IMR-90 (cell line): ENCODE measurements around the gene SH3RF1. TPM values are rescaled to one million over a fixed set of nuclear protein-coding genes. Genes with fewer than 3 reads are reported as not detected.

Experiments used
- ATAC-seq: fragments of 200-7000 bp; cut with Tn5 transposase; 2 replicates; pipeline ENCODE4 v1.9.1; 2020; ENCODE audit warnings: low read depth, mild to moderate bottlenecking, moderate library complexity
- BruUV-seq: library from RNA; stranded (reverse); fragments of 400-500 nt; replicated peaks from 2 replicates; lab custom pipeline; 2021; lab: Mats Ljungman, UMichigan
- CTCF ChIA-PET: fragments of 300-600 bp; formaldehyde crosslinking; extraction: SDS; loops from one replicate; lab custom pipeline; 2021; ENCODE audit warnings: antibody characterized with exemption; lab: Yijun Ruan, JAX
- POLR2A ChIA-PET: fragments of 300-600 bp; sonication (Branson Sonifier 250); formaldehyde crosslinking; loops from one replicate; lab custom pipeline; 2022; ENCODE audit warnings: antibody characterized with exemption; ENCODE audit not compliant: unreplicated experiment; lab: Charles Lee
- DNase-seq: peaks from one replicate; pipeline ENCODE4 v3.0.0; 2013
- H2AFZ ChIP-seq: replicated peaks from 2 replicates; pipeline ENCODE3; 2013; ENCODE audit warnings: low read length, mild to moderate bottlenecking; ENCODE audit not compliant: poor library complexity
- H2AK5ac ChIP-seq: 2 replicates; pipeline ENCODE4 v1.6.1; 2013; ENCODE audit warnings: low read depth, low read length, inconsistent platforms
- H2AK9ac ChIP-seq: replicated peaks from 2 replicates; pipeline ENCODE3; 2013; ENCODE audit warnings: mild to moderate bottlenecking, low read depth, low read length, moderate library complexity; ENCODE audit not compliant: poor library complexity
- H2BK120ac ChIP-seq: 2 replicates; pipeline ENCODE4 v1.6.1; 2013; ENCODE audit warnings: low read depth, low read length, inconsistent platforms
- H2BK15ac ChIP-seq: 3 replicates; pipeline ENCODE4 v1.6.1; 2013; ENCODE audit warnings: low read depth, low read length, inconsistent platforms
- H2BK20ac ChIP-seq: 2 replicates; pipeline ENCODE4 v1.6.1; 2013; ENCODE audit warnings: low read depth, mild to moderate bottlenecking, inconsistent platforms, low read length, moderate library complexity
- H2BK5ac ChIP-seq: 2 replicates; pipeline ENCODE4 v1.6.1; 2013; ENCODE audit warnings: mild to moderate bottlenecking, low read depth, low read length, inconsistent platforms; ENCODE audit not compliant: poor library complexity, severe bottlenecking
- H3K14ac ChIP-seq: replicated peaks from 2 replicates; pipeline ENCODE4 v1.6.1; 2013; ENCODE audit warnings: low read depth, low read length, inconsistent platforms
- H3K18ac ChIP-seq: 2 replicates; pipeline ENCODE4 v1.6.1; 2013; ENCODE audit warnings: low read depth, low read length, control low read depth
- H3K23ac ChIP-seq: 2 replicates; pipeline ENCODE4 v1.6.1; 2013; ENCODE audit warnings: low read depth, low read length, inconsistent platforms
- H3K27ac ChIP-seq: 2 replicates; pipeline ENCODE4 v1.5.1; 2013; ENCODE audit warnings: mild to moderate bottlenecking, control low read depth, low read length; ENCODE audit not compliant: insufficient read depth
- H3K27me3 ChIP-seq: 2 replicates; pipeline ENCODE4 v1.6.1; 2013; ENCODE audit warnings: low read length; ENCODE audit not compliant: control insufficient read depth, insufficient read depth
- H3K36me3 ChIP-seq: 2 replicates; pipeline ENCODE4 v1.6.1; 2013; ENCODE audit warnings: low read length, mixed read lengths; ENCODE audit not compliant: control insufficient read depth, insufficient read depth
- H3K4ac ChIP-seq: 2 replicates; pipeline ENCODE4 v1.6.1; 2013; ENCODE audit warnings: low read depth, low read length, inconsistent platforms
- H3K4me1 ChIP-seq: 2 replicates; pipeline ENCODE4 v1.6.1; 2013; ENCODE audit warnings: low read length, mixed read lengths; ENCODE audit not compliant: control insufficient read depth, insufficient read depth
- H3K4me2 ChIP-seq: 2 replicates; pipeline ENCODE4 v1.6.1; 2013; ENCODE audit warnings: low read depth, mild to moderate bottlenecking, control low read depth, low read length, moderate library complexity
- H3K4me3 ChIP-seq: 2 replicates; pipeline ENCODE4 v1.5.1; 2013; ENCODE audit warnings: low read depth, mild to moderate bottlenecking, control low read depth, low read length, moderate library complexity; ENCODE audit not compliant: insufficient read depth
- H3K56ac ChIP-seq: 2 replicates; pipeline ENCODE4 v1.6.1; 2013; ENCODE audit warnings: low read length, inconsistent platforms; ENCODE audit not compliant: insufficient read depth; ENCODE audit errors: extremely low read depth
- H3K79me1 ChIP-seq, 2 experiments: 2 replicates each; pipeline ENCODE4 v1.6.1; 2013; ENCODE audit warnings: low read length in 2 of 2, inconsistent platforms in 1 of 2, low read depth in 1 of 2
- H3K9ac ChIP-seq: 2 replicates; pipeline ENCODE4 v1.6.1; 2013; ENCODE audit warnings: low read depth, low read length, control low read depth
- H3K9me1 ChIP-seq: 2 replicates; pipeline ENCODE4 v1.6.1; 2013; ENCODE audit warnings: low read length, inconsistent platforms; ENCODE audit not compliant: insufficient read depth
- H3K9me3 ChIP-seq: 2 replicates; pipeline ENCODE4 v1.6.1; 2013; ENCODE audit warnings: low read length; ENCODE audit not compliant: control insufficient read depth, insufficient read depth
- H4K20me1 ChIP-seq: 2 replicates; pipeline ENCODE4 v1.6.1; 2013; ENCODE audit warnings: low read length, inconsistent platforms; ENCODE audit not compliant: insufficient read depth
- H4K5ac ChIP-seq: 2 replicates; pipeline ENCODE4 v1.6.1; 2013; ENCODE audit warnings: mild to moderate bottlenecking, low read depth, low read length, control low read depth
- H4K8ac ChIP-seq, 2 experiments: 2 replicates each; pipeline ENCODE4 v1.6.1; 2013; ENCODE audit warnings: low read depth in 2 of 2, low read length in 2 of 2, control low read depth in 1 of 2, inconsistent platforms in 1 of 2
- H4K91ac ChIP-seq: 2 replicates; pipeline ENCODE4 v1.6.1; 2013; ENCODE audit warnings: low read depth, low read length, inconsistent platforms; ENCODE audit not compliant: insufficient read depth
- BHLHE40 ChIP-seq: fragments of 150-350 bp; IDR thresholded peaks from 2 replicates; pipeline ENCODE4 v1.6.1; 2016; ENCODE audit warnings: mild to moderate bottlenecking, low read depth, low read length
- CEBPB ChIP-seq: IDR thresholded peaks from 2 replicates; pipeline ENCODE4 v1.6.1; 2012; ENCODE audit warnings: low read depth, low read length, improper control_type of control experiment
- CHD1 ChIP-seq: IDR thresholded peaks from 2 replicates; pipeline ENCODE4 v1.6.1; 2012; ENCODE audit warnings: low read depth, low read length, improper control_type of control experiment
- CTCF ChIP-seq: conservative IDR thresholded peaks from 2 replicates; pipeline ENCODE4 v1.5.1; 2012; ENCODE audit warnings: mild to moderate bottlenecking, low read depth, low read length, improper control_type of control experiment
- ELK1 ChIP-seq: fragments of 150-350 bp; IDR thresholded peaks from 2 replicates; pipeline ENCODE4 v1.6.1; 2016; ENCODE audit warnings: low read depth, mild to moderate bottlenecking, low read length, moderate library complexity, borderline replicate concordance
- MAFK ChIP-seq: IDR thresholded peaks from 2 replicates; pipeline ENCODE4 v1.6.1; 2012; ENCODE audit warnings: low read depth, low read length, improper control_type of control experiment
- MAZ ChIP-seq: IDR thresholded peaks from 2 replicates; pipeline ENCODE4 v1.6.1; 2012; ENCODE audit warnings: low read depth, mild to moderate bottlenecking, low read length, improper control_type of control experiment, moderate library complexity, borderline replicate concordance
- MXI1 ChIP-seq: IDR thresholded peaks from 2 replicates; pipeline ENCODE4 v1.6.1; 2012; ENCODE audit warnings: low read depth, mild to moderate bottlenecking, low read length, moderate library complexity, borderline replicate concordance
- NFE2L2 ChIP-seq: fragments of 150-350 bp; IDR thresholded peaks from 2 replicates; pipeline ENCODE4 v1.6.1; 2016; ENCODE audit warnings: low read depth, mild to moderate bottlenecking, low read length
- POLR2A ChIP-seq: IDR thresholded peaks from 2 replicates; pipeline ENCODE4 v1.6.1; 2012; ENCODE audit warnings: mild to moderate bottlenecking, low read depth, low read length
- RAD21 ChIP-seq: IDR thresholded peaks from 2 replicates; pipeline ENCODE4 v1.6.1; 2012; ENCODE audit warnings: low read length, improper control_type of control experiment
- RCOR1 ChIP-seq: IDR thresholded peaks from 2 replicates; pipeline ENCODE4 v1.6.1; 2012; ENCODE audit warnings: mild to moderate bottlenecking, low read length, improper control_type of control experiment; ENCODE audit not compliant: insufficient replicate concordance
- RFX5 ChIP-seq: IDR thresholded peaks from 2 replicates; pipeline ENCODE4 v1.8.0; 2012; ENCODE audit warnings: low read depth, mild to moderate bottlenecking, low read length, moderate library complexity
- USF2 ChIP-seq: fragments of 150-350 bp; IDR thresholded peaks from 2 replicates; pipeline ENCODE4 v1.6.1; 2017; ENCODE audit warnings: mild to moderate bottlenecking, antibody characterized with exemption, low read length, low read depth
- WGBS, 2 experiments: methylation state at CpG; one replicate each; pipeline versions ENCODE4 v1.1.5 to v1.1.7; 2013; ENCODE audit warnings: missing lambda C conversion rate in 2 of 2; ENCODE audit not compliant: insufficient read length in 1 of 2; ENCODE audit errors: extremely low coverage in 2 of 2; 5-methylcytosine and 5-hydroxymethylcytosine counted together
- dilution Hi-C: fragments of 300-500 bp; cut with HindIII; formaldehyde crosslinking; loops from one replicate; pipeline ENCODE4 v1.14.3; 2018; ENCODE audit warnings: low sequenced_read_pairs; ENCODE audit not compliant: unreplicated experiment
- in situ Hi-C: fragments of 300-500 bp; cut with MboI; formaldehyde crosslinking; loops from 3 replicates; pipeline ENCODE4 v1.14.3; 2019; ENCODE audit warnings: low sequenced_read_pairs, inconsistent platforms, mixed read lengths
- intact Hi-C: fragments of 100-400 bp; cut with micrococcal nuclease; formaldehyde crosslinking; loops from 2 replicates; pipeline ENCODE4 v1.10.0; 2022
- polyA plus RNA-seq, 3 experiments: library from polyadenylated mRNA; depleted of rRNA; stranded (reverse); fragments of >200 nt; gene quantifications; 2 replicates each; pipeline ENCODE4 v1.2.3, GENCODE V29; 2012; ENCODE audit warnings: low replicate concordance in 1 of 3
- total RNA-seq: library from RNA; depleted of rRNA; stranded (reverse); fragments of >200 nt; gene quantifications from 2 replicates; pipeline ENCODE4 v1.2.3, GENCODE V29; 2012

Gene SH3RF1
- total and polyA plus RNA-seq, 2 of the 4 experiments (the other 2 are of a cell fraction): 22.0 to 29.8 TPM

- DNase-seq (no peak), ATAC-seq (no peak)
- H3K79me1 ChIP-seq: peaks cover 21 to 68% of the 10 kb centered on the region in 2 experiments
- no peaks in the 10 kb centered on the region for H3K27me3 ChIP-seq
- no peak overlapping the region for H2BK15ac ChIP-seq
- TF ChIP-seq POLR2A (no peak), NFE2L2 (no peak), MXI1 (no peak), RFX5 (no peak), CTCF (no peak), CEBPB (no peak), MAZ (no peak), USF2 (no peak), RCOR1 (no peak), CHD1 (no peak), RAD21 (no peak), ELK1 (no peak), BHLHE40 (no peak), MAFK (no peak)
- H3K4me3 ChIP-seq: no peak overlapping the region
- H4K91ac ChIP-seq: no peak overlapping the region
- H2AFZ ChIP-seq: no peak overlapping the region
- no peak overlapping the region; the same call in 1 of the 2 replicates for H3K23ac ChIP-seq
- H3K4me2 ChIP-seq: no peak overlapping the region
- dilution Hi-C loops: no loop called here
- H2AK9ac ChIP-seq: no peak overlapping the region
- no peak overlapping the region for H3K9ac ChIP-seq
- no peak overlapping the region for H4K8ac ChIP-seq
- no peak overlapping the region for H2BK120ac ChIP-seq
- in situ Hi-C loops: no loop called here
- H4K20me1 ChIP-seq: peaks cover 60% of the 10 kb centered on the region; the same call in 1 of the 2 replicates
- no TSS peak for BruUV-seq
- H3K14ac ChIP-seq: no peak overlapping the region
- intact Hi-C loops: no loop called here
- H3K18ac ChIP-seq: no peak overlapping the region
- no peaks in the 10 kb centered on the region for H3K9me3 ChIP-seq
- H3K56ac ChIP-seq: no peak overlapping the region
- ChIA-PET POLR2A (no interaction called here), CTCF (no interaction called here)
- no peak overlapping the region for H2AK5ac ChIP-seq
- H3K36me3 ChIP-seq: no peaks in the 10 kb centered on the region; the same call in 1 of the 2 replicates
- H3K9me1 ChIP-seq: peaks cover 18% of the 10 kb centered on the region
- no peak overlapping the region for H4K5ac ChIP-seq
- H2BK5ac ChIP-seq: no peak overlapping the region
- no peak overlapping the region for H3K27ac ChIP-seq
- no peak overlapping the region for H3K4ac ChIP-seq
- no peak overlapping the region for H2BK20ac ChIP-seq
- peaks cover 17% of the 10 kb centered on the region for H3K4me1 ChIP-seq
- no CpG with 5 or more reads among the region's 7 CpGs for WGBS, 2 experiments
Observed at GRCh38 chr4:169234137-169234855, 36.5 kb downstream of the SH3RF1 start.
